MCF 10A (cell line): ENCODE measurements around the gene ROCK2. TPM values are rescaled to one million over a fixed set of nuclear protein-coding genes. Genes with fewer than 3 reads are reported as not detected.

ENCODE experiments used
- BruUV-seq: library from RNA; stranded (reverse); fragments of 400-500 nt; replicated peaks from 2 replicates; lab custom pipeline; 2021; lab: Mats Ljungman, UMichigan
- CTCF ChIA-PET: fragments of 300-600 bp; sonication (Branson Sonifier 250); formaldehyde crosslinking; extraction: SDS; loops from one replicate; lab custom pipeline; 2021; ENCODE audit warnings: antibody characterized with exemption, inconsistent platforms; lab: Yijun Ruan, JAX
- POLR2A ChIA-PET: fragments of 300-600, 350-650 bp; sonication (Branson Sonifier 250); formaldehyde crosslinking; extraction: SDS; loops from one replicate; lab custom pipeline; 2020; ENCODE audit warnings: antibody characterized with exemption, inconsistent platforms; lab: Yijun Ruan, JAX
- DNase-seq: peaks from one replicate; pipeline ENCODE4 v3.0.0-alpha.2; 2018; ENCODE audit not compliant: unreplicated experiment
- H3K27ac Mint-ChIP-seq: one replicate; pipeline ENCODE4 v1.8.0; 2022; ENCODE audit warnings: mild to moderate bottlenecking, low read depth, mixed read lengths; ENCODE audit not compliant: unreplicated experiment
- H3K27me3 Mint-ChIP-seq: one replicate; pipeline ENCODE4 v1.8.0; 2022; ENCODE audit warnings: mixed read lengths; ENCODE audit not compliant: insufficient read depth, unreplicated experiment
- H3K36me3 Mint-ChIP-seq: one replicate; pipeline ENCODE4 v1.8.0; 2022; ENCODE audit warnings: mild to moderate bottlenecking, moderate library complexity, mixed read lengths; ENCODE audit not compliant: insufficient read depth, unreplicated experiment
- H3K4me1 Mint-ChIP-seq: one replicate; pipeline ENCODE4 v1.8.0; 2022; ENCODE audit warnings: mixed read lengths; ENCODE audit not compliant: insufficient read depth, unreplicated experiment
- H3K4me3 Mint-ChIP-seq: one replicate; pipeline ENCODE4 v1.8.0; 2022; ENCODE audit warnings: mild to moderate bottlenecking, moderate library complexity, mixed read lengths; ENCODE audit not compliant: unreplicated experiment
- H3K9me3 Mint-ChIP-seq: one replicate; pipeline ENCODE4 v1.8.0; 2022; ENCODE audit warnings: mixed read lengths; ENCODE audit not compliant: unreplicated experiment
- intact Hi-C: fragments of 100-400 bp; cut with micrococcal nuclease; formaldehyde crosslinking; loops from 2 replicates; pipeline ENCODE4 v1.14.1; 2022
- total RNA-seq: library from RNA; stranded (reverse); gene quantifications from 2 replicates; pipeline ENCODE4 v1.2.3, GENCODE V29; 2022
- TF ChIP-seq, protein P1 (sequence below): fragments of 200-600 bp; IDR thresholded peaks from one replicate; pipeline ENCODE4 v1.8.0; 2022; ENCODE audit warnings: antibody characterized with exemption, mild to moderate bottlenecking; ENCODE audit not compliant: unreplicated experiment

ROCK2 gene
- total RNA-seq, 1 experiment from 2014 or later, result 40.7 TPM

- Mint-ChIP-seq H3K4me3 (no peak overlapping the region), H3K4me1 (no peaks in the 10 kb centered on the region), H3K36me3 (peaks cover 6% of the 10 kb centered on the region), H3K27me3 (no peaks in the 10 kb centered on the region), H3K27ac (no peak overlapping the region), H3K9me3 (no peaks in the 10 kb centered on the region)
- DNase-seq, result no peak
- no TSS peak for BruUV-seq
- ChIA-PET CTCF (interaction anchor here (0.6 to 1.5 kb wide), 3 partner anchors 12 to 31 kb away, joined by 3 to 7 read pairs (median 7); a partner anchor contains a TSS), POLR2A (interaction anchor here (1.2 kb wide), 1 partner anchor 9 kb away, joined by 3 read pairs; the partner anchor contains the start of gene SLC66A3)
- TF ChIP-seq, protein P1, sequence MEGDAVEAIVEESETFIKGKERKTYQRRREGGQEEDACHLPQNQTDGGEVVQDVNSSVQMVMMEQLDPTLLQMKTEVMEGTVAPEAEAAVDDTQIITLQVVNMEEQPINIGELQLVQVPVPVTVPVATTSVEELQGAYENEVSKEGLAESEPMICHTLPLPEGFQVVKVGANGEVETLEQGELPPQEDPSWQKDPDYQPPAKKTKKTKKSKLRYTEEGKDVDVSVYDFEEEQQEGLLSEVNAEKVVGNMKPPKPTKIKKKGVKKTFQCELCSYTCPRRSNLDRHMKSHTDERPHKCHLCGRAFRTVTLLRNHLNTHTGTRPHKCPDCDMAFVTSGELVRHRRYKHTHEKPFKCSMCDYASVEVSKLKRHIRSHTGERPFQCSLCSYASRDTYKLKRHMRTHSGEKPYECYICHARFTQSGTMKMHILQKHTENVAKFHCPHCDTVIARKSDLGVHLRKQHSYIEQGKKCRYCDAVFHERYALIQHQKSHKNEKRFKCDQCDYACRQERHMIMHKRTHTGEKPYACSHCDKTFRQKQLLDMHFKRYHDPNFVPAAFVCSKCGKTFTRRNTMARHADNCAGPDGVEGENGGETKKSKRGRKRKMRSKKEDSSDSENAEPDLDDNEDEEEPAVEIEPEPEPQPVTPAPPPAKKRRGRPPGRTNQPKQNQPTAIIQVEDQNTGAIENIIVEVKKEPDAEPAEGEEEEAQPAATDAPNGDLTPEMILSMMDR, result no peak
- intact Hi-C loops, result no loop called here
Measured at GRCh38 chr2:11163439-11164317, 180.8 kb downstream of the ROCK2 start.

GRCh38 chr2:11161747-11162146, 182.7 kb downstream of the ROCK2 start:
- intact Hi-C loops, result no loop called here
- ChIA-PET POLR2A (interaction anchor here (0.9 to 1.7 kb wide), 2 partner anchors 9 to 29 kb away, joined by 3 to 7 read pairs; a partner anchor contains a TSS), CTCF (interaction anchor here (0.7 to 1.8 kb wide), 6 partner anchors 11 to 285 kb away, joined by 3 to 7 read pairs (median 4); a partner anchor contains a TSS)
- Mint-ChIP-seq H3K36me3 (peaks cover 6% of the 10 kb centered on the region), H3K9me3 (no peaks in the 10 kb centered on the region), H3K27ac (no peak overlapping the region), H3K27me3 (no peaks in the 10 kb centered on the region), H3K4me3 (no peak overlapping the region), H3K4me1 (no peaks in the 10 kb centered on the region)
- DNase-seq, result no peak
- TF ChIP-seq, protein P1, result no peak
- no TSS peak for BruUV-seq

DNA sequence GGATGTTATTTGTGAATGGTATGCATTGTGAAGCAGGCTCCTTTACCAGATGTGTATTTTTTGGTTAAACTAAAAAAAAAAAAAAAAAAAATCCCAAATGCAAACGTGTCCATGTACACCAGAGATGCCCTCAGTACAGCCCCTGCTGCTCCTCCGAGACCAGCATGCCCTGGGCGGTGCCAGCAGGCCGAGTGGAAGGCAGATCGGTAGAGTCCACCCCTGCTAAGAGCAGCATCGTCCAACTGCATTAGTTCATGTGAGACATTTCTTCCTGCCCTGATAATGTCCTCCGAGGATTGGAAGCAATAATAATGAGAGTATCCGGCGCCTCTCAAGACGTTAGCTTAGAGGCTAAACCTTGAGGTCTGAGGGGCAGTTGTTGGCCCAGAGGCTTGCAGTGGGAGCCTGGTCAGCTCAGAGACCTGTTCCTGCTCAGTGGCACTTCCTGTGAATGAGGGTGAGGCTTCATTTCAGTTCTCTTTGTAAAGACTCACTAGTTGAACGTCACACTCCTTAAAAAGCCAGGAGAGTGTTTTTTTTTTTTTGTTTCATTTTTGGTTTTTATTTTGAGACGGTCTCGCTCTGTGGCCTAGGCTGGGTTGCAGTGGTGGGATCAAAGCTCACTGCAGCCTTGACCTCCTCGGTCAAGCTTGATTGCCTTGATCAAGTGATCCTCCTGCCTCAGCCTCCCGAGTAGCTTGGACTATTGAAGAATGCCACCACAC, 183.5 kb downstream of the ROCK2 start:
- no peaks in the 10 kb centered on the region for H3K4me1 Mint-ChIP-seq
- CTCF ChIA-PET, result interaction anchor here (0.7 to 1.8 kb wide), 5 partner anchors 11 to 251 kb away, joined by 3 to 7 read pairs (median 4); a partner anchor contains a TSS
- H3K4me3 Mint-ChIP-seq, result no peak overlapping the region
- TF ChIP-seq, protein P1, result no peak
- POLR2A ChIA-PET, result interaction anchor here (0.9 to 1.7 kb wide), 2 partner anchors 10 to 28 kb away, joined by 3 to 7 read pairs; a partner anchor contains a TSS
- intact Hi-C loops, result no loop called here
- no peaks in the 10 kb centered on the region for H3K9me3 Mint-ChIP-seq
- no TSS peak for BruUV-seq
- DNase-seq, result no peak
- H3K36me3 Mint-ChIP-seq, result peaks cover 6% of the 10 kb centered on the region
- H3K27ac Mint-ChIP-seq, result no peak overlapping the region
- no peaks in the 10 kb centered on the region for H3K27me3 Mint-ChIP-seq
